GM23338 (cell line): ENCODE measurements around the gene FBP1. TPM values are rescaled to one million over a fixed set of nuclear protein-coding genes. Genes with fewer than 3 reads are reported as not detected.
A peak's percentile ranks its signal among the peaks of the same experiment; 100 is the strongest.

Experiments used
- ATAC-seq: fragments of 200-7000 bp; cut with Tn5 transposase; 3 replicates; pipeline ENCODE4 v1.9.1; 2020
- DNase-seq: peaks from one replicate; pipeline ENCODE4 v3.0.0-alpha.2; 2015; ENCODE audit warnings: low spot score
- H2AFZ ChIP-seq: fragments of 200-600 bp; sonication (generic); 2 replicates; pipeline ENCODE4 v1.8.0; 2016; ENCODE audit warnings: antibody characterized with exemption, mild to moderate bottlenecking, moderate library complexity
- H3F3A ChIP-seq: fragments of 200-600 bp; sonication (generic); replicated peaks from 2 replicates; pipeline ENCODE4 v1.8.0; 2017; ENCODE audit warnings: antibody characterized with exemption, mixed run types, low read depth
- H3K27ac ChIP-seq: fragments of 200-600 bp; sonication (generic); 2 replicates; pipeline ENCODE4 v1.6.1; 2016; ENCODE audit warnings: low read depth
- H3K27me3 ChIP-seq: fragments of 200-600 bp; sonication (generic); 2 replicates; pipeline ENCODE4 v1.8.0; 2016; ENCODE audit warnings: mild to moderate bottlenecking, mixed run types, moderate library complexity; ENCODE audit not compliant: insufficient read depth
- H3K36me3 ChIP-seq: fragments of 200-600 bp; sonication (generic); 2 replicates; pipeline ENCODE4 v1.8.0; 2016; ENCODE audit warnings: mild to moderate bottlenecking; ENCODE audit not compliant: insufficient read depth
- H3K4me1 ChIP-seq: fragments of 200-600 bp; sonication (generic); 2 replicates; pipeline ENCODE4 v1.8.0; 2016; ENCODE audit warnings: mild to moderate bottlenecking, moderate library complexity; ENCODE audit not compliant: insufficient read depth
- H3K4me2 ChIP-seq: fragments of 200-600 bp; sonication (generic); 2 replicates; pipeline ENCODE4 v1.7.1; 2017; ENCODE audit warnings: mixed run types
- H3K4me3 ChIP-seq: fragments of 200-600 bp; sonication (generic); 2 replicates; pipeline ENCODE4 v1.6.1; 2016; ENCODE audit warnings: mixed run types
- H3K79me2 ChIP-seq: fragments of 200-600 bp; sonication (generic); replicated peaks from 2 replicates; pipeline ENCODE4 v1.8.0; 2017; ENCODE audit warnings: mild to moderate bottlenecking; ENCODE audit not compliant: insufficient read depth
- H3K9me2 ChIP-seq: fragments of 200-600 bp; sonication (generic); 2 replicates; pipeline ENCODE4 v1.8.0; 2017; ENCODE audit not compliant: insufficient read depth
- H4K20me1 ChIP-seq: fragments of 200-600 bp; sonication (generic); replicated peaks from 2 replicates; pipeline ENCODE4 v1.8.0; 2017; ENCODE audit warnings: mild to moderate bottlenecking; ENCODE audit not compliant: insufficient read depth
- H3K27ac Mint-ChIP-seq: 2 replicates; pipeline ENCODE4 v1.8.0; 2020; ENCODE audit warnings: inconsistent platforms, mild to moderate bottlenecking, moderate library complexity, mixed read lengths
- H3K27me3 Mint-ChIP-seq: 3 replicates; pipeline ENCODE4 v1.8.0; 2022; ENCODE audit warnings: low read depth, mild to moderate bottlenecking, moderate library complexity, mixed read lengths, inconsistent platforms; ENCODE audit not compliant: insufficient read depth, poor library complexity
- H3K36me3 Mint-ChIP-seq: 3 replicates; pipeline ENCODE4 v1.8.0; 2021; ENCODE audit warnings: low read depth, mild to moderate bottlenecking, inconsistent platforms, moderate library complexity, mixed read lengths
- H3K4me1 Mint-ChIP-seq: 3 replicates; pipeline ENCODE4 v1.8.0; 2020; ENCODE audit warnings: mild to moderate bottlenecking, inconsistent platforms, mixed read lengths
- H3K4me3 Mint-ChIP-seq: 3 replicates; pipeline ENCODE4 v1.8.0; 2021; ENCODE audit warnings: moderate library complexity, mild to moderate bottlenecking, inconsistent platforms, mixed read lengths
- H3K9me3 Mint-ChIP-seq: 3 replicates; pipeline ENCODE4 v1.8.0; 2020; ENCODE audit warnings: moderate library complexity, mild to moderate bottlenecking, inconsistent platforms, mixed read lengths
- CREB1 ChIP-seq: fragments of 250-450 bp; sonication (Bioruptor Pico); IDR thresholded peaks from 2 replicates; pipeline ENCODE4 v1.5.0; 2020; ENCODE audit warnings: low read depth, mild to moderate bottlenecking, moderate library complexity
- EZH2 ChIP-seq: fragments of 200-600 bp; sonication (generic); IDR thresholded peaks from one replicate; pipeline ENCODE4 v1.8.0; 2017; ENCODE audit warnings: antibody characterized with exemption, mild to moderate bottlenecking, low read depth; ENCODE audit not compliant: unreplicated experiment
- EZH2phosphoT487 ChIP-seq: fragments of 200-600 bp; sonication (generic); IDR thresholded peaks from one replicate; pipeline ENCODE4 v1.8.1; 2018; ENCODE audit warnings: antibody characterized with exemption; ENCODE audit not compliant: unreplicated experiment
- JUNB ChIP-seq: IDR thresholded peaks from one replicate; pipeline ENCODE4 v1.6.1; 2016; ENCODE audit warnings: antibody characterized with exemption; ENCODE audit not compliant: unreplicated experiment
- NANOG ChIP-seq: IDR thresholded peaks from 2 replicates; pipeline ENCODE4 v1.6.1; 2016; ENCODE audit warnings: antibody characterized with exemption, borderline replicate concordance
- POLR2AphosphoS5 ChIP-seq: IDR thresholded peaks from 2 replicates; pipeline ENCODE4 v1.6.1; 2016; ENCODE audit warnings: antibody characterized with exemption, low read depth
- STAT1 ChIP-seq: IDR thresholded peaks from one replicate; pipeline ENCODE4 v1.6.1; 2016; ENCODE audit warnings: antibody characterized with exemption; ENCODE audit not compliant: unreplicated experiment
- ZNF114 ChIP-seq: fragments of 250-450 bp; sonication (Bioruptor Pico); IDR thresholded peaks from 2 replicates; pipeline ENCODE4 v1.5.0; 2020; ENCODE audit warnings: mild to moderate bottlenecking, moderate library complexity
- ZNF331 ChIP-seq: fragments of 250-450 bp; sonication (Bioruptor Pico); IDR thresholded peaks from 2 replicates; pipeline ENCODE4 v1.5.0; 2020; ENCODE audit warnings: low read depth, mild to moderate bottlenecking, moderate library complexity
- polyA plus RNA-seq: library from polyadenylated mRNA; unstranded; fragments of >200 nt; fragmentation: Nextera tagmentation; extraction: Ambion mirVana; gene quantifications from 2 replicates; pipeline ENCODE4 v1.2.1, GENCODE V29; 2016
- total RNA-seq: library from RNA; depleted of rRNA; stranded (reverse); fragments of >200 nt; shearing (Covaris generic); gene quantifications from 2 replicates; pipeline ENCODE4 v1.2.3, GENCODE V29; 2014
- TF ChIP-seq, protein P1 (sequence below): fragments of 250-450 bp; sonication (Bioruptor Pico); IDR thresholded peaks from 2 replicates; pipeline ENCODE4 v1.5.0; 2020; ENCODE audit warnings: mild to moderate bottlenecking, moderate library complexity
- TF ChIP-seq, protein P2 (sequence below), 2 experiments: fragments of 200-600 bp in 1 of 2; sonication (generic) in 1 of 2; conservative IDR thresholded peaks; 2 replicates each; pipeline versions ENCODE4 v1.5.1 to v1.6.1; 2016 to 2017; ENCODE audit warnings: antibody characterized with exemption in 2 of 2, low read depth in 2 of 2, mild to moderate bottlenecking in 2 of 2, moderate library complexity in 1 of 2
- TF ChIP-seq, protein P3 (sequence below): IDR thresholded peaks from one replicate; pipeline ENCODE4 v1.6.1; 2018; ENCODE audit warnings: antibody characterized with exemption; ENCODE audit not compliant: unreplicated experiment
- TF ChIP-seq, protein P4 (sequence below): IDR thresholded peaks from 2 replicates; pipeline ENCODE4 v1.6.1; 2016; ENCODE audit warnings: antibody characterized with exemption

The FBP1 gene
- total and polyA plus RNA-seq, 2 experiments from 2014 or later, result 3.0 to 3.3 TPM

DNA sequence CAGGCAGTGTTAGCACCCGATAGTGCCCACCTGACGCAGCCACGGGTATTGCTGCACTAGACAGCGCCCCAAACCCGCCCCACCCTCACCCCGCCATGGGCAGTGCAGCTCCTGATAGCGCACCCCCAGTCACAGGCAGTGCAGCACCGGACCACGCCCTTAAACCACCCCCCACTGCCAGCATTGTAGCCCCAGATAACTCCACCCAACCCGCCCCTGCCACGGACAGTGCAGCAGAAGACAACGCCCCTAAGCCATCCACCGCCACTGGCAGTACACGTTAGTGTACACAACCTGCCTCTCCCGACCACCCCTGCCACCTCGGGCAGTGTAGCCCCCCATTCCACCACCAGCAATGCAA is 85.3 kb downstream of the FBP1 start:
- H3K27ac ChIP-seq, result no peak overlapping the region

More for the DNA sequence above, 85.3 kb downstream of the FBP1 start:
- Histone ChIP-seq H4K20me1 (peaks cover 8% of the 10 kb centered on the region), H3K4me3 (peak overlapping the region; percentile 49), H3K4me1 (peaks cover 3% of the 10 kb centered on the region; the same call in 1 of the 2 replicates), H3K9me2 (no peaks in the 10 kb centered on the region), H3K27me3 (no peaks in the 10 kb centered on the region), H3F3A (no peaks in the 10 kb centered on the region), H3K79me2 (peaks cover 34% of the 10 kb centered on the region), H3K36me3 (no peaks in the 10 kb centered on the region), H2AFZ (no peak overlapping the region), H3K4me2 (peak overlapping the region; percentile 76)
- TF ChIP-seq, protein P1, sequence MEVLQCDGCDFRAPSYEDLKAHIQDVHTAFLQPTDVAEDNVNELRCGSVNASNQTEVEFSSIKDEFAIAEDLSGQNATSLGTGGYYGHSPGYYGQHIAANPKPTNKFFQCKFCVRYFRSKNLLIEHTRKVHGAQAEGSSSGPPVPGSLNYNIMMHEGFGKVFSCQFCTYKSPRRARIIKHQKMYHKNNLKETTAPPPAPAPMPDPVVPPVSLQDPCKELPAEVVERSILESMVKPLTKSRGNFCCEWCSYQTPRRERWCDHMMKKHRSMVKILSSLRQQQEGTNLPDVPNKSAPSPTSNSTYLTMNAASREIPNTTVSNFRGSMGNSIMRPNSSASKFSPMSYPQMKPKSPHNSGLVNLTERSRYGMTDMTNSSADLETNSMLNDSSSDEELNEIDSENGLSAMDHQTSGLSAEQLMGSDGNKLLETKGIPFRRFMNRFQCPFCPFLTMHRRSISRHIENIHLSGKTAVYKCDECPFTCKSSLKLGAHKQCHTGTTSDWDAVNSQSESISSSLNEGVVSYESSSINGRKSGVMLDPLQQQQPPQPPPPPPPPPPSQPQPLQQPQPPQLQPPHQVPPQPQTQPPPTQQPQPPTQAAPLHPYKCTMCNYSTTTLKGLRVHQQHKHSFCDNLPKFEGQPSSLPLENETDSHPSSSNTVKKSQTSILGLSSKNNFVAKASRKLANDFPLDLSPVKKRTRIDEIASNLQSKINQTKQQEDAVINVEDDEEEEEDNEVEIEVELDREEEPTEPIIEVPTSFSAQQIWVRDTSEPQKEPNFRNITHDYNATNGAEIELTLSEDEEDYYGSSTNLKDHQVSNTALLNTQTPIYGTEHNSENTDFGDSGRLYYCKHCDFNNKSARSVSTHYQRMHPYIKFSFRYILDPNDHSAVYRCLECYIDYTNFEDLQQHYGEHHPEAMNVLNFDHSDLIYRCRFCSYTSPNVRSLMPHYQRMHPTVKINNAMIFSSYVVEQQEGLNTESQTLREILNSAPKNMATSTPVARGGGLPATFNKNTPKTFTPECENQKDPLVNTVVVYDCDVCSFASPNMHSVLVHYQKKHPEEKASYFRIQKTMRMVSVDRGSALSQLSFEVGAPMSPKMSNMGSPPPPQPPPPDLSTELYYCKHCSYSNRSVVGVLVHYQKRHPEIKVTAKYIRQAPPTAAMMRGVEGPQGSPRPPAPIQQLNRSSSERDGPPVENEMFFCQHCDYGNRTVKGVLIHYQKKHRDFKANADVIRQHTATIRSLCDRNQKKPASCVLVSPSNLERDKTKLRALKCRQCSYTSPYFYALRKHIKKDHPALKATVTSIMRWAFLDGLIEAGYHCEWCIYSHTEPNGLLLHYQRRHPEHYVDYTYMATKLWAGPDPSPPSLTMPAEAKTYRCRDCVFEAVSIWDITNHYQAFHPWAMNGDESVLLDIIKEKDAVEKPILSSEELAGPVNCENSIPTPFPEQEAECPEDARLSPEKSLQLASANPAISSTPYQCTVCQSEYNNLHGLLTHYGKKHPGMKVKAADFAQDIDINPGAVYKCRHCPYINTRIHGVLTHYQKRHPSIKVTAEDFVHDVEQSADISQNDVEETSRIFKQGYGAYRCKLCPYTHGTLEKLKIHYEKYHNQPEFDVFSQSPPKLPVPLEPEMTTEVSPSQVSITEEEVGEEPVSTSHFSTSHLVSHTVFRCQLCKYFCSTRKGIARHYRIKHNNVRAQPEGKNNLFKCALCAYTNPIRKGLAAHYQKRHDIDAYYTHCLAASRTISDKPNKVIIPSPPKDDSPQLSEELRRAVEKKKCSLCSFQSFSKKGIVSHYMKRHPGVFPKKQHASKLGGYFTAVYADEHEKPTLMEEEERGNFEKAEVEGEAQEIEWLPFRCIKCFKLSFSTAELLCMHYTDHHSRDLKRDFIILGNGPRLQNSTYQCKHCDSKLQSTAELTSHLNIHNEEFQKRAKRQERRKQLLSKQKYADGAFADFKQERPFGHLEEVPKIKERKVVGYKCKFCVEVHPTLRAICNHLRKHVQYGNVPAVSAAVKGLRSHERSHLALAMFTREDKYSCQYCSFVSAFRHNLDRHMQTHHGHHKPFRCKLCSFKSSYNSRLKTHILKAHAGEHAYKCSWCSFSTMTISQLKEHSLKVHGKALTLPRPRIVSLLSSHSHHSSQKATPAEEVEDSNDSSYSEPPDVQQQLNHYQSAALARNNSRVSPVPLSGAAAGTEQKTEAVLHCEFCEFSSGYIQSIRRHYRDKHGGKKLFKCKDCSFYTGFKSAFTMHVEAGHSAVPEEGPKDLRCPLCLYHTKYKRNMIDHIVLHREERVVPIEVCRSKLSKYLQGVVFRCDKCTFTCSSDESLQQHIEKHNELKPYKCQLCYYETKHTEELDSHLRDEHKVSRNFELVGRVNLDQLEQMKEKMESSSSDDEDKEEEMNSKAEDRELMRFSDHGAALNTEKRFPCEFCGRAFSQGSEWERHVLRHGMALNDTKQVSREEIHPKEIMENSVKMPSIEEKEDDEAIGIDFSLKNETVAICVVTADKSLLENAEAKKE (CRISPR knock-in tag), result no peak
- TF ChIP-seq CREB1, result no peak
- no peak for TF ChIP-seq ZNF331 (CRISPR knock-in tag)
- TF ChIP-seq EZH2, result no peak
- TF ChIP-seq NANOG, result no peak
- no peak for TF ChIP-seq POLR2AphosphoS5
- no peak for TF ChIP-seq ZNF114
- TF ChIP-seq STAT1, result no peak
- TF ChIP-seq, protein P2, sequence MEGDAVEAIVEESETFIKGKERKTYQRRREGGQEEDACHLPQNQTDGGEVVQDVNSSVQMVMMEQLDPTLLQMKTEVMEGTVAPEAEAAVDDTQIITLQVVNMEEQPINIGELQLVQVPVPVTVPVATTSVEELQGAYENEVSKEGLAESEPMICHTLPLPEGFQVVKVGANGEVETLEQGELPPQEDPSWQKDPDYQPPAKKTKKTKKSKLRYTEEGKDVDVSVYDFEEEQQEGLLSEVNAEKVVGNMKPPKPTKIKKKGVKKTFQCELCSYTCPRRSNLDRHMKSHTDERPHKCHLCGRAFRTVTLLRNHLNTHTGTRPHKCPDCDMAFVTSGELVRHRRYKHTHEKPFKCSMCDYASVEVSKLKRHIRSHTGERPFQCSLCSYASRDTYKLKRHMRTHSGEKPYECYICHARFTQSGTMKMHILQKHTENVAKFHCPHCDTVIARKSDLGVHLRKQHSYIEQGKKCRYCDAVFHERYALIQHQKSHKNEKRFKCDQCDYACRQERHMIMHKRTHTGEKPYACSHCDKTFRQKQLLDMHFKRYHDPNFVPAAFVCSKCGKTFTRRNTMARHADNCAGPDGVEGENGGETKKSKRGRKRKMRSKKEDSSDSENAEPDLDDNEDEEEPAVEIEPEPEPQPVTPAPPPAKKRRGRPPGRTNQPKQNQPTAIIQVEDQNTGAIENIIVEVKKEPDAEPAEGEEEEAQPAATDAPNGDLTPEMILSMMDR (conservative IDR thresholded peaks at IDR 0.05; ENCODE audit: low read depth in 2 of 2), result no peak
- TF ChIP-seq, protein P3, sequence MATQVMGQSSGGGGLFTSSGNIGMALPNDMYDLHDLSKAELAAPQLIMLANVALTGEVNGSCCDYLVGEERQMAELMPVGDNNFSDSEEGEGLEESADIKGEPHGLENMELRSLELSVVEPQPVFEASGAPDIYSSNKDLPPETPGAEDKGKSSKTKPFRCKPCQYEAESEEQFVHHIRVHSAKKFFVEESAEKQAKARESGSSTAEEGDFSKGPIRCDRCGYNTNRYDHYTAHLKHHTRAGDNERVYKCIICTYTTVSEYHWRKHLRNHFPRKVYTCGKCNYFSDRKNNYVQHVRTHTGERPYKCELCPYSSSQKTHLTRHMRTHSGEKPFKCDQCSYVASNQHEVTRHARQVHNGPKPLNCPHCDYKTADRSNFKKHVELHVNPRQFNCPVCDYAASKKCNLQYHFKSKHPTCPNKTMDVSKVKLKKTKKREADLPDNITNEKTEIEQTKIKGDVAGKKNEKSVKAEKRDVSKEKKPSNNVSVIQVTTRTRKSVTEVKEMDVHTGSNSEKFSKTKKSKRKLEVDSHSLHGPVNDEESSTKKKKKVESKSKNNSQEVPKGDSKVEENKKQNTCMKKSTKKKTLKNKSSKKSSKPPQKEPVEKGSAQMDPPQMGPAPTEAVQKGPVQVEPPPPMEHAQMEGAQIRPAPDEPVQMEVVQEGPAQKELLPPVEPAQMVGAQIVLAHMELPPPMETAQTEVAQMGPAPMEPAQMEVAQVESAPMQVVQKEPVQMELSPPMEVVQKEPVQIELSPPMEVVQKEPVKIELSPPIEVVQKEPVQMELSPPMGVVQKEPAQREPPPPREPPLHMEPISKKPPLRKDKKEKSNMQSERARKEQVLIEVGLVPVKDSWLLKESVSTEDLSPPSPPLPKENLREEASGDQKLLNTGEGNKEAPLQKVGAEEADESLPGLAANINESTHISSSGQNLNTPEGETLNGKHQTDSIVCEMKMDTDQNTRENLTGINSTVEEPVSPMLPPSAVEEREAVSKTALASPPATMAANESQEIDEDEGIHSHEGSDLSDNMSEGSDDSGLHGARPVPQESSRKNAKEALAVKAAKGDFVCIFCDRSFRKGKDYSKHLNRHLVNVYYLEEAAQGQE, result no peak
- TF ChIP-seq JUNB, result no peak
- TF ChIP-seq EZH2phosphoT487, result no peak
- TF ChIP-seq, protein P4, sequence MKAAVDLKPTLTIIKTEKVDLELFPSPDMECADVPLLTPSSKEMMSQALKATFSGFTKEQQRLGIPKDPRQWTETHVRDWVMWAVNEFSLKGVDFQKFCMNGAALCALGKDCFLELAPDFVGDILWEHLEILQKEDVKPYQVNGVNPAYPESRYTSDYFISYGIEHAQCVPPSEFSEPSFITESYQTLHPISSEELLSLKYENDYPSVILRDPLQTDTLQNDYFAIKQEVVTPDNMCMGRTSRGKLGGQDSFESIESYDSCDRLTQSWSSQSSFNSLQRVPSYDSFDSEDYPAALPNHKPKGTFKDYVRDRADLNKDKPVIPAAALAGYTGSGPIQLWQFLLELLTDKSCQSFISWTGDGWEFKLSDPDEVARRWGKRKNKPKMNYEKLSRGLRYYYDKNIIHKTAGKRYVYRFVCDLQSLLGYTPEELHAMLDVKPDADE, result no peak
- H3K27me3 Mint-ChIP-seq, result peaks cover 6% of the 10 kb centered on the region
- H3K4me3 Mint-ChIP-seq, result no peak overlapping the region
- H3K36me3 Mint-ChIP-seq, result peaks cover 25% of the 10 kb centered on the region
- H3K27ac Mint-ChIP-seq, result no peak overlapping the region
- ATAC-seq, result peak; percentile 38
- peaks cover 13% of the 10 kb centered on the region for H3K9me3 Mint-ChIP-seq
- no peak for DNase-seq
- H3K4me1 Mint-ChIP-seq, result no peaks in the 10 kb centered on the region; the same call in 2 of the 3 replicates
